HG03460 (cell line): Measurements from ENCODE around the gene PCP4L1.
"Not testable (repeated sequence)": the region's sequence is repeated elsewhere in the genome, so short reads cannot be mapped to it uniquely, and the experiment has no call there.

Experiments used
- ATAC-seq: cut with Tn5 transposase; IDR thresholded peaks from one replicate; pipeline ENCODE4 v1.9.1; 2021; ENCODE audit not compliant: unreplicated experiment

Gene PCP4L1

GRCh38 chr1:161311595-161312181 is 53.1 kb downstream of the PCP4L1 start:
- ATAC-seq, result no peak

GRCh38 chr1:161313554-161314200 is 55.1 kb downstream of the PCP4L1 start:
- no peak for ATAC-seq

DNA sequence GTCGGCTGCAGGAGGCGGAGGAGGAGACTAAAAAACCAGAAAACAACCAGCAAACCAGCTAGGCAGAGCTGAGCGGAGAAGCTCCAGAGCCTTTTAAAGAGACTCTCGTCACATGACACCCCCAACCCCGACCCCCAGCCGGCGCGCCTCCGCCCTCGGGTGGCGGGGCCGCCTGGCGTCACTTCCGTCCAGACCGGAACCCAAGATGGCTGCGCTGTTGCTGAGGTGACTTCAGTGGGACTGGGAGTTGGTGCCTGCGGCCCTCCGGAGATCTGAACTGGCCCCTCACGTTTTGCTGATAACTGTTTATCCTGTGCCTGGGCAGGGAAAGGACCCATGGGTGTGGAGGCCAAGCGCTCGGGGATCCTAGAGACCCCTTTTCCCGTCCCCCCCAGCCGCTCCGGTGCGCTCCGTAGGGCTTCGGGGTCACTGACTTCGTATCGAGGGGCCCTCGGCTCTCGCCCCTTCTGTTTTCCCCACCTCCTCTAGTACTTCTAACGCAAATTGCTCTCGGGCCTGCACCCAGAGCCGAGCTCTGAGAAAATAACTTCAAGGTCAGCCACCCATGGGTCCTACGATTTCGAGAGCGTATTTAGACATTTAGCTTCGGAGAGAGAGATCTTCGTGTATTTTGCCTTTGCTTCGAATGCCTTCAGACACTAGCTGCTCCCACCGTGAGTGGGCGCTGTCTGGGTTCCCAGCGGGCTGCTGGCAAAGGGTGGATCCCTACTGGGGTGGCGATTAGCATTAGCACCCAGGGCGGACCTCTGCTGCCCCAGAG is 55.8 kb downstream of the PCP4L1 start, which contains the start of gene SDHC:
SDHC (plus strand) TSS at position 181 of the 781 bp plus-strand sequence; CDS start at position 206, 25 bp downstream.
- peak; percentile 97 for ATAC-seq

GRCh38 chr1:161315841-161316674 is 57.5 kb downstream of the PCP4L1 start:
- ATAC-seq, result not testable (repeated sequence)

DNA sequence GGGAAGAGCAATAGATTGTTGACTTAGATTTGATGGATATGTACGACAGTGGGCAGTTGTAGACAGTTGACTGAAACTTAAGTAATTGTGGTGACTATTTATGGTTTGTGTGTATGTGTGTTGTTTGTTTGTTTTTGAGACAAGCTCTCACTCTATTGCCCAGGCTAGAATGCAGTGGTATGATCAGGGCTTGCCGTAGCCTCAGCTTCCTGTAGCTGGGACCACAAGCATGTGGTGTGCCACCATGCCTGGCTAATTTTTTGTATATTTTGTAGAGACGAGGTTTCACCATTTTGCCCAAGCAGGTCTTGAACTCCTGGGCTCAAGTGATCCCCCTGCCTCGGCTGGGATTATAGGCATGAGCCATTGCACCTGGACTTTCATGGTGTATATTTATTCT is 65.5 kb downstream of the PCP4L1 start:
- ATAC-seq, result no peak

- ATAC-seq, result no peak
Observed at GRCh38 chr1:161330346-161330745, 71.8 kb downstream of the PCP4L1 start.

DNA sequence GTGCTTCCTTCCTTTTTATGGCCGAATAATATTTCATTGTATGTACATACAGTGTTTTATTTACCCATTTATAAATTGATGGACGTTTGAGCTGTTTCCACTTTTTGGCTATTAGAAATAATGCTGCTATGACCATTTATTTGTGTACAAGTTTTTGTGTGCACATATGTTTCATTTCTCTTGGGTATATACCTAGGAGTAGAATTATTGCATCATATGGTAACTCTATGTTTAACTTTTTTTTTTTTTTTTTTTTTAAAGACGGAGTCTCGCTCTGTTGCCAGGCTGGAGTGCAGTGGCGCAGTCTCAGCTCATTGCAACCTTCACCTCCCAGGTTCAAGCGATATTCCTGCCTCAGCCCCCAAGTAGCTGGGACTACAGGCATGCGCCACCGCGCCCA is 74.6 kb downstream of the PCP4L1 start:
- ATAC-seq, result no peak
